GM21619 (cell line): Measurements from ENCODE around the gene DRD3.

Experiments
- ATAC-seq: cut with Tn5 transposase; IDR thresholded peaks from one replicate; pipeline ENCODE4 v1.9.1; 2021; ENCODE audit not compliant: unreplicated experiment

Gene DRD3

DNA sequence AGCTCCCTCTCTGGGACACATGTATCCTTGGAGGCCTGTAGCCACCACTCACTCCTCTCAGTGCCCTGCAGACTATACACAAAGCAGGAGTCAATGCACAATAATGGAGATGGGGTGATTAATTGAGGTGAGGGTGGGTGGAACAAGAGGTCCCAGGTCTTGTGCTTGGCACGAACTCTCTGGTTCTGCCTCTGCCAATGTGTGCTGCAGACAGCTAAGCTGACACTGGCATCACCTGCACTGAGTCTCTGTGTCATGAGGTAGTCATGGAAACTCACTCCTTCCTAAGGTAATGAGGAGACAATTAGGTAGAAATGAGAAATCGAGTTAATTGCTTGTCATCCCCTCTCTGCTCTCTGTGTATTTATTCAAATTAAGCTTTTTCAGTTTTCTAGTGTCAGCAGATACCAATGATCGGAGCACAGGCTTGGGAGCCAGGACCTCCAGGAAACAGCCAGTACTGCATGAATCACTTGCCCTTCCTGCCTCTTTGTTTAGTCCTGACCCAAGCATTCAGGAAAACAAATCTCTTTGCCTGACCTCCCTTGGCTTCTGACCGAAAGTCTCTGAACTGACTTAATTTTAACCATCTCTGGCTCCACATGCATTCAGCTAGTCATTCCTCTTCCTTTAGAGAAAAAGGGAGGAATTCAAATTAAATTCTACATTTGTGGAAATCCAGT is 56.7 kb downstream of the DRD3 start:
- ATAC-seq, result no peak

- ATAC-seq, result no peak
These were observed 58.6 kb downstream of the DRD3 start for GRCh38 chr3:114120211-114120610.

DNA sequence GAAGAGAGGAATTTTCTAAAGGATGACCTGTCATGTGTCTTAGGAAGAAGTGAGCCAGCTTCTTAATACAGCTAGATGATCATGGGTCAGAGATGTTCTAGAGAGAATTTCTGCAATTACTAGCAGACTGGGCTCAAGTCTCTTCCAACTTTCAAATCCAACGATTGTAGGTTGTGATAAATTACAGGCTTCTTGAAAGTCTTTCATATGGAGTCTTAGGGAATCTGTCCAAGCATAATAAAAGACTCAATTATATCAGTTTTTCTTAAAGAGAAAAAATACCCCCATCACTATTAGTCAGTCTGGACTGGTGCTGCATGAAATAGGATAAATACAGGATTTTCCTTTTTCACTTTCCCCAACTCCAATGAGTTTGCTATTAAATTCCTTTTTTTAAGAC is 59.1 kb downstream of the DRD3 start:
- ATAC-seq, result no peak

- ATAC-seq, result no peak
These were observed 63.7 kb downstream of the DRD3 start for GRCh38 chr3:114115143-114115542.

DNA sequence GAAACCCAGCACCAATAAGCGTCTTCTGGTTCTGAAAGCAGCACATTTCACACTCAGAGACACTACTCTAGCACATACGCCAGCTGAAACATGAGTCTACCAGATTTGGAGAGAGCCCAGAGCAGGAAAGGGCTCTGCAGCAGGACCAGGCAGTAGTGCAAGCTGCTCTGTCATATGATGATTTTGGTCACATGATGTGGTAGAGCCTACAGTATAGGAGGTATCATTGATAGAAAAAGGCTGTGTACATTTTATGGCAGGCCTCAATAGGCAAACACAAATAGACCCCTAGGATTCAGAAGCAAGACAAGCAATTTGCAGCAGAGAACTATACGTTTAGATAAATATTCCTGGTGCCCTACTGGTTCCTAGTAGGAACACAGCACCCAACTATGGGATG is 64.1 kb downstream of the DRD3 start:
- ATAC-seq, result no peak

GRCh38 chr3:114112696-114113095 is 66.2 kb downstream of the DRD3 start:
- no peak for ATAC-seq

DNA sequence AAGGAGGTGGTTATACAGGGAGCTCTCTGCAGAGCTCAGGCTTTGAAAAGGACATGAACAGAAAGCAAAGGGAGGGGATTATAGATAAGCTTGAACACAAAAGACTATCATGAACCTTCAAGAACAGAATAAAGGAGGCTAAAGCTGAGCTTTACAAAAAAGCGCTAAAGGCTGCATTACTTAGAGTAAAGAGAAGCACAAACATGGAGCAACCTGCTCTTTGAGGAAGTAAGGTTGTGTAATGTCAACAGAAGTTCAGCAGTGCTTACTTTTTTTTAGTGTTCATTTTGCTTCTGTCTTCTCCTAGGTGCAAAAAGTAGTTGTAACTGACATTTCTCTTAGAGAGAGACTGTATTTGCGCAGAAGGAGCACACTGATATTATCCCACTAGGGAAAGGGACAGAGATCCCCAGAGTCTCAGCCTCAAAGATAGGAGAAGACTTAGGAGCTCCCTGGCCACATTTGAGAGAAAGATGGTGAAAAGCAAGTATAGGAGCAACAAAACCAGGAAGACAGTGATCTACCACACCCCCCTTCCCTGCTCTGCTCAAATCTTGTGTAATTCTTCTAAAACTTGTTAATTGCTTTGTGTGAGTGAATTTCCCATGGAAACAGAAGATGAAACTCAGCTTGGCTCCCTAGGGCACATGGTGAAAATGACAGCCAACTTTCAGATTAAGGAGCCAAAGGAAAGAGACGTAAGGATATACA is 67.6 kb downstream of the DRD3 start:
- ATAC-seq, result no peak

- no peak for ATAC-seq
These were observed 68.4 kb downstream of the DRD3 start for GRCh38 chr3:114110439-114110838.

GRCh38 chr3:114108137-114108536 is 70.7 kb downstream of the DRD3 start:
- no peak for ATAC-seq

- ATAC-seq, result no peak
These were observed 74.4 kb downstream of the DRD3 start for GRCh38 chr3:114104414-114104813.

GRCh38 chr3:114103858-114104257 is 75.0 kb downstream of the DRD3 start:
- no peak for ATAC-seq

- ATAC-seq, result no peak
These were observed 75.7 kb downstream of the DRD3 start for GRCh38 chr3:114103181-114103580.

- ATAC-seq, result no peak
These were observed 77.8 kb downstream of the DRD3 start for GRCh38 chr3:114101101-114101500.

- ATAC-seq, result no peak
These were observed 83.1 kb downstream of the DRD3 start for GRCh38 chr3:114095796-114096195.

DNA sequence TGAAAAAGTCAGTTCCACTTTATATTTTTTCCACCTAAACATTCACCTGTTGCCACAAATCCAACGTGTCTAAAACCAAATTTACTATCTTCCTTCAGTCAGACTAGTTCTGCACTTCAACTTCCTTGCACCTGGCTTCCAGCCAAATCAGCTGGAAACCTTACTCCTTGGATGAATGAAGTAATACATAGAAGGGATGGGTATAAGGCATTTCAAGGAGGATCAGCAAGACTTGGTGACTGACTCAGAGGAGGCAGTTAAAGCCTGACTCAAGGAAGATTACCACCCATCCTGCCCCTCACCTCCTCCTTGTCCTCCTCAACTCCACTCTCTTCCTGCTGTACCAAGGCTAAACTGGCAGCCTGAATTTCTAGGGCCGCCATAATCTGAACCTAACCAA is 85.3 kb downstream of the DRD3 start:
- ATAC-seq, result no peak

DNA sequence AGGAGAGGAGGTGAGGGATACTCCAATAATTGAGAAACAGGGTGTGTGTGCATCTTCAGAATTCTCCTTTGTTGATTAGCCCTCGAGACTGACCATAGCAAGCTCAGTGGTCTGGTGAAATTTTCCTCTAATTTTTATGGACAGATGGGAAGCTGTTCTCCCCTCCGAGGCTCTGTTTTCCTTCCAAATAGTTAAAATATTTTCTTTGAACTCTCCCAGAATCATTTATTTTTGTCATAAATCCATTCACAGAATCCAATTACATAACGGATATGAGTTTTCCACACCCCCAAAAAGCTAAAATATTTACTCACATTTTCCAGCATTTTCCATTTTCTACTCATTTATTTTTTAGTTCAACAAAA is 85.9 kb downstream of the DRD3 start:
- no peak for ATAC-seq

DNA sequence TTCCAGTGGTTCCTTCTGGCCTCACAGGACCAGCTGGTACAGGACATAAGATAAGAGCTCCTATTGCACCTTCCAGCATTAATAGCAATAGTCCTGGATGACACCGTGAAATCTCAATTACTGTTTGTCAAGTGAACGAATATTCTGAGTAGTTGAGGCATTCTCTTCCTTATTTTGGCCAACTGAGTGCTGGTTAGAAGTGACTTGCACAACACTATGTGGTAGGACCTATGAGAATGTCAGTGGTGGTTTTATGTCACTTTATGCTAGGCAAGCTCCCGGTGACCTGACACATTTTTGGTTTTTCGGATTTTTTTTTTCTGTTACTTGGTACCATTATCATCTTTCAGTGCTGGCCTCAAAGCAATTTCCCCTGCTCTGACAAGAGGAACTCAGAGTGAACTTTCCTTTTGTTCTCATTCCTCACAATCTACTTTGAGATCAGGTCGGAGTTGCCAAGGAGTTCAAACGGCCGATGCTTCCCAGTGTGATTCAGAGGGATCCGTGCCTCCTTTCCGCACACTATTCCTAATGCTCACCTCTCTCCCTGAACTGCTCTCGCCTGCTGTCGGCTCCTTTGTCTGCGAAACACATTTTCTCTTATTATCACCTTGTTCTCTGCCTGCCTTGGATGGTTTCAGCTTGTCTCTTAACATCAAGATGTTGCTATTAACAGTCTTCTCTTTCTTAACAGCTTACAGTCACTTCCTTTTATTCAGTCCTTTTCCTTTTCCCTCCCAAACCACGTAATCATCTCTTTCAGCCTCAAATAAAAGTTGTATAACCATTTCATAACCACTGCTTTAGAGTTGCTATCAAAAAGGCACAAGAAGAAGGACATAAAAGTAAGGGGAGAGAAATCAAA is 86.5 kb downstream of the DRD3 start:
- no peak for ATAC-seq

- no peak for ATAC-seq
These were observed 89.2 kb downstream of the DRD3 start for GRCh38 chr3:114089675-114090074.

GRCh38 chr3:114086356-114086755 is 92.5 kb downstream of the DRD3 start:
- ATAC-seq, result no peak

- ATAC-seq, result no peak
These were observed 95.7 kb downstream of the DRD3 start for GRCh38 chr3:114083112-114083511.

DNA sequence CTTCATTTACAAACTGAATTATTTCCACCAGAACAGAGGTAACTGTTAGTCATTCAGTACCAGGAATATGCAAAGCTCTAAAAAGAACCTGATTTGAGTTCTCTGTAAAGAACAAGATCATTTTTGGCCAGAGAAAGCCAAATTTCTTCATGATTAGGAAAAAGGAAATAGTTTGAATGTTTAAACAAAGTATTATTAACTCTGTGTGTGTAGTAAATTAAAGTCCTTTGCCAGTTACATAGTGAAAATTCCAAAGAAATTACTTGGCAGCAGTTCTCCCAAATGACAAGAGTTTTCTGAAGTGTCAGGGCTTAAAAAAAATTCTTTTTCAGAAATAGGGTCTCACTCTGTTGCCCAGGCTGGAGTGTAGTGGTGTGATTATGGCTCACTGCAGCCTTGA is 97.8 kb downstream of the DRD3 start:
- ATAC-seq, result no peak

DNA sequence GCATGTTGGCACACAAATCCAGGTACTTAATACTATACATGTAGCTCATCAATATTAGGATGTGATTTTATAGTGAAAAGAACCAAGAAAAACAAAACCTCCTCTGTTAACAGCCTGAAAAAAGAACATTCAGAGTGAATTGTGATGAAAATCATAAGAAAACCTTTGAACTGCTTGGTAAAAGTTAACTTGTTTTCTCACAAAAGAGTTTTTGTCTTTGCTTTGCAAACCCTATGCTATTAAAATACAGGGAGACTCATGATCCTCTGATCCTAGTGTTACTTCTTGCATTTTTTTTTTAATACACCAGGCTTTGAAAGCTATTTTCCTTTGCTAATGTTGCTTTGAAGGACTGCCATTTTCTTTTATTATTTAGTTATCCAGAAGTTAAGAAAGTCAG is 98.7 kb downstream of the DRD3 start:
- no peak for ATAC-seq
